GM12892 (cell line): ENCODE results near the gene PDE4DIP.
"Not testable (repeated sequence)": the region's sequence is repeated elsewhere in the genome, so short reads cannot be mapped to it uniquely, and the experiment has no call there.

Experiments used
- POLR2A ChIP-seq: IDR thresholded peaks from 2 replicates; pipeline ENCODE4 v1.6.1; 2011; ENCODE audit warnings: low read depth, low read length, control low read depth
- POLR2AphosphoS5 ChIP-seq: IDR thresholded peaks from 2 replicates; pipeline ENCODE4 v1.6.1; 2011; ENCODE audit warnings: low read depth, low read length, control low read depth
- TAF1 ChIP-seq: IDR thresholded peaks from 2 replicates; pipeline ENCODE4 v1.6.1; 2011; ENCODE audit warnings: low read depth, mild to moderate bottlenecking, control low read depth, low read length, borderline replicate concordance

DNA sequence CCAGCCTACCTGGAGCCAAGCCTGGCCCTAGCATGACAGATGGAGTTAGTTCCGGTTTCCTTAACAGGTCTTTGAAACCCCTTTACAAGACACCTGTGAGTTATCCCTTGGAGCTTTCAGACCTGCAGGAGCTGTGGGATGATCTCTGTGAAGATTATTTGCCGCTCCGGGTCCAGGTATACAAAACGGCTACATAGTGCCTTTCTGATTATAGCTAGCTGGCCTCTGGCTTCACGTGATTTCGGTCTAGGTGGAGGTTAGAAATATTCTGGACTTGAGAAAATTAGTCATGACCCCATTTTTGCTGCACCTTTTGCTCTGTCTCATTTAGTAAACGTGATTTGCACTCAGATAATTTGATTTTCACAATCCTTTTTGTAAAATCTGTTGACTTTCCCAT is 109.5 kb downstream of the PDE4DIP start:
- not testable (repeated sequence) for TF ChIP-seq TAF1, POLR2AphosphoS5, POLR2A
